ENCODE results near the gene ACR.

The ACR gene

DNA sequence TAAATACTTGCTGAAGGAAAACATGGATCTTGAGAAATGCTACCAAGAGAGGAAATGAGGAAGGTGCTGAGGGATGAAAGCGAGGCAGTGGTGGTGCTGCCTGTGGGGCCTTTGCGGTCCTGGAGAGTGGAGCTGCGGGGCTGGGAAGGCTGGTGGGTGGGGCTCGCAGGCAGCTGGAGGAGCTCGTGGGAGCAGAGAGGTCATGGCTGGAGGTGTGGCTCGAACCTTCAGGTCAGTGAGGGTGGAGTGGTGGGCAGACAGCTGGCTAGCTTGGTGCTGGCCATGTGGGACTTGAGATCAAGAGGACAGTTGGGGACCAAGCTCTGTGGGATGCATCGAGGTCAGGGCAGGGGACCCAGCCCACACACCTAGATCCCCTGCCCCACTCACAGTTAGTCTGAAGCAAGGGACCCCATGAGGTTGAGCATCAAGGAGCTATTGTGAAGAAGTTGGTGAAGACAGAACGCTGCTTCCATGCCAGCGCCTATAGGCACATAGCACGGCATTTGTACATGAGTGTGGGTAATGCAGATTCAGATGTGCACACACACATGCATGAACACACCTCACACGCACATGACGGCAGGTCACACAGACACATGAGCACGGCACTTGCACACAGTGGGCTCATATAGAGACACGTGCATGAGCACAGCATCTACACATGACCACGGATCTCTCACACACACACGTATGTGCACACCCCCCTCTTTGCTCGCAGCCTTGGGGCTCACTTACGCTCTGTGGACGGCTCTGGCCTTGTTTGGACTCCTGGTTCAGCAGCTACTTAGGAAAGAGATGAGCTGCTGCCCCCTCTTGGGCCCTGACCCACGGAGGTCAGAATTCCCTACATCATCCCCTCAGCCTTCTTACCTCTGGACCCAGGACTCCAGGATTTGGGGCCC, 34.9 kb upstream of the ACR start:
- no peak for DNase-seq (ENCODE audit: low spot score)

DNA sequence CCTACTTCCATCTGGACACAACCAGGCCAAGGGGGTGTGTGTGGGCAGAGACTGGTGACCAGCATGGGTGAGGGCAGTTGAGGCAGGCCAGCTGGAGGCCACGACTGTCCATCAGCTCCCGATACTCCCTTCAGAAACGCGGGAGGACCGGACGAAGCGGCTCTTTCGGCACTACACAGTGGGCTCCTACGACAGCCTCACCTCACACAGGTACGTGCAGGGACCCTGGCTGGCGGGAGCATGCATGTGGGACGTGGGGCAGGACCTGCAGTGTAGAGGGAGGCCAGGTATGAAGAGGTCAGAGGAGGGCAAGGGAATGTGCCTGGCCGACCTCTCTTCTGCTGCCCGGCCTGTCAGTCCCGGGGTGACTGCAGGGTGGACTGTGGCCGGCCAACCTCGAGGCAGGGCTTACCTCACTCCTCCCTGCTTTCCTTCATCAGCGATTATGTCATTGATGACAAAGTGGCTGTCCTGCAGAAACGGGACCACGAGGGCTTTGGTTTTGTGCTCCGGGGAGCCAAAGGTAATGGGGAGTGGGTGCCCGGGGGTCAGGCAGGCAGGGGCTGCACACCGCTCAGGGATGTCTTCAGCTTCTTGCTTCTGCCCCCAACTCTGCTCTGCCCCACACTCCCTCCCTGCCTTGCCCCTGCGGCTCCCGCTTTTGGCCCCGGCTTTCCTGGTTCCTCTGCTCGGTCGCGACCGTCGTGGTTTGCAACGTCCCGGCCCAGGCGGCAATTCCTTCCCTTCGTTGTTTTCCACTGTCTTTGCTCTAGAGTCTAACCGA, 34.1 kb upstream of the ACR start:
- DNase-seq (ENCODE audit: low spot score): no peak

GRCh38 chr22:50704510-50705218, 33.3 kb upstream of the ACR start:
- DNase-seq (ENCODE audit: low spot score): no peak

- peak; percentile 93 for DNase-seq (ENCODE audit: low spot score)
Measured at GRCh38 chr22:50705219-50705691, 32.7 kb upstream of the ACR start.

DNA sequence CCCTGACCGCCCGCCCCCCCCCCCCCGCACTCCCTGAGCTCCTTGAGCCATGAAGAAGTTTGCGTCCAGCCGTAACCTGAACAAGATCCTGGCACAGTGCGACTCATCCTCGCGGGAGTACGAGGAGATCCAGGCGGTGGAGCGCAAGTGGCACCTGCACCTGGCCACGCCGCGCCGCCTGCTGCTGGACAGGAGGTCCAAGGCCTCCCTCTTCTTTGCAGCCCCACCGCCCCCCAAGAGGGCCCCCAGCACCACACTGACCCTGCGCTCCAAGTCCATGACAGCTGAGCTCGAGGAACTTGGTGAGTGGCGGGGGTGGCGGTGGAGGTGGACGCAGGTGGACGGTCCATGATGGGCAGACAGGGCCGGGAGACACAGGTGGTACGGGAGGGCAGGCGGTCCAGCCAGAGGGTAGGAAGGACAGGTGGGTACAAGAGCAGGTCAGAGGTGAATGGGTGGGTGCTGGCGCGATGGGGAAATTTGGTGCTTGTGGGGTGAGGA, 32.1 kb upstream of the ACR start:
- no peak for DNase-seq (ENCODE audit: low spot score)

- no peak for DNase-seq (ENCODE audit: low spot score)
Measured at GRCh38 chr22:50706481-50707125, 31.4 kb upstream of the ACR start.

- no peak for DNase-seq (ENCODE audit: low spot score)
Measured at GRCh38 chr22:50708474-50708873, 29.5 kb upstream of the ACR start.

DNA sequence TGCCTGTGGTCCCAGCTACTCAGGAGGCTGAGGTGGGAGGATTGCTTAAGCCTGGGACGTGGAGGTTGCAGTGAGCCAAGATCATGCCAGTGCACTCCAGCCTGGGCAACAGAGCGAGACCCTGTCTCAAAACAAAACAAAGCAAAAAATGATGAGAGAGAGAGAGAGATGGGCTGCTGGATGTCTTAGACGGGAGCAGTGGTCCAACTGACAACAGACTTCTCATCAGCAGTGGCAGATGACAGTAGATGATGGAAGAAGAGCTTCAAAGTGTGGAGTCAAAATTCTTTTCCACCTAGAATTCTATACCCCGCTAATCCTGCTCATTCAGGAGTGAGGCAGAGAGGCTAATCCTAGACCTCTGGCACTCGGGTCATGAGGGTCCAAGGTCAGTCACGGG, 29.0 kb upstream of the ACR start:
- DNase-seq (ENCODE audit: low spot score): no peak

DNA sequence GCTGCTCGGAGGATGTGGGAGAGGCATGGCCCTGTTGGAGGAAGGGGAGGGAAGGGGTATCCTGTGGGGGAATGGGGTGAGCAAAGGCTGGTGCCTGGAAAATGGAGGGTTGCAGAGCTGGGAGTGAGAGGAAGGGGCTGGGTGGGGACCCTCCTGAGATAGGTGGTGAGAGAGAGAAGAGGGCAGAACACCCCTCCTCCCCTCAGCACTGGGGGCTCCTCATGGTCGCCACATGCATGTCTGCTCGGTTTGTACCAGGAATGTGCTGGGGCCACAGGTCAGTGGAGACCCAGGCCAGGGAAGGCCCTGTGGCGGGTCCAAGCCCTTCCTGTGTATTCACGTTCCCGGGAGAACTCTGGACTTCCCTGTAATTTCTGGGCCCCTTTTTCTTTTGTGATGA, 27.8 kb upstream of the ACR start:
- no peak for DNase-seq (ENCODE audit: low spot score)

- DNase-seq (ENCODE audit: low spot score): no peak
Measured at GRCh38 chr22:50710886-50711285, 27.1 kb upstream of the ACR start.

GRCh38 chr22:50711446-50712340, 26.3 kb upstream of the ACR start:
- no peak for DNase-seq (ENCODE audit: low spot score)

- DNase-seq (ENCODE audit: low spot score): no peak
Measured at GRCh38 chr22:50712341-50713007, 25.5 kb upstream of the ACR start.

DNA sequence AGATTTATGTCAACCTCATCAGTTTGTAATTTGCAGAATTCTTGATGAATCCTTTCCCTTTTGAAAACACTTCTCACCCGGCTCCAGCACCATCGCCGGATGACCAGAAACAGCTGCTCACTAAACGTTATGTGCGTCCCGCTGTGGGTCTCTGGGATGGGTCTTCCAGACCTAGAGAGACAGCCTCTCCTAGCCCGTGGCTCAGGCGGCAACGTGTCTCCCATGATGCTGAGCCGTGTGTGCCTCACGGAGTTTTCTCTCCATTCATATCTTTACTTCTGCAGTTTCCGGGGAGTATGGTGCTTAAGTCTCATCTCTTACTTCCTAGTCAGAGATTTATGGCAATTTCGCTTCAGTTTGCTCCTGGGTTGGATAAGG, 25.0 kb upstream of the ACR start:
- DNase-seq (ENCODE audit: low spot score): no peak

DNA sequence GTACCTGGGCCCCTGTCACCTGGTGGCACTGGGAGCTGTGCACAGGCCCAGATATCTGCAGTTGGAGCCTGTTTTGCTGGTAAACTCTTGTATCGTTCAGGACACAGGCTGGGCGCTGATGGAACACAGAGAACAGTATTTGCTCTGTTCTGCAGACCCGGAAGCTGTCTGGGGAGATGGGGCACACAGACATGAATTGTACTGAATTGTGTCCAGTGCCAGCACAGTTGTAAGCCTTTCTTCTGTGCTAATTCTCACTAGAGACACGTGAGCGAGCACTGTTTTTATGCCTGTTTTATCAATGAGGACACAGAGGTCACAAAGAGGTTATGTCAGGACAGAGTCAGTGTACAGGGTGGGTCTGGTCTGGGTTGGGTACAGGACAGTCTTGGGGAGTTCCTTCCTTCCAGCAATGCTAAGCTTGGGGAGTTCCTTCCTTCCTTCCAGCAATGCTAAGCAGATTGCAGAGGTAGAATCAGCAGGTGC, 24.4 kb upstream of the ACR start:
- DNase-seq (ENCODE audit: low spot score): no peak

- DNase-seq (ENCODE audit: low spot score): no peak
Measured at GRCh38 chr22:50714150-50714549, 23.9 kb upstream of the ACR start.

DNA sequence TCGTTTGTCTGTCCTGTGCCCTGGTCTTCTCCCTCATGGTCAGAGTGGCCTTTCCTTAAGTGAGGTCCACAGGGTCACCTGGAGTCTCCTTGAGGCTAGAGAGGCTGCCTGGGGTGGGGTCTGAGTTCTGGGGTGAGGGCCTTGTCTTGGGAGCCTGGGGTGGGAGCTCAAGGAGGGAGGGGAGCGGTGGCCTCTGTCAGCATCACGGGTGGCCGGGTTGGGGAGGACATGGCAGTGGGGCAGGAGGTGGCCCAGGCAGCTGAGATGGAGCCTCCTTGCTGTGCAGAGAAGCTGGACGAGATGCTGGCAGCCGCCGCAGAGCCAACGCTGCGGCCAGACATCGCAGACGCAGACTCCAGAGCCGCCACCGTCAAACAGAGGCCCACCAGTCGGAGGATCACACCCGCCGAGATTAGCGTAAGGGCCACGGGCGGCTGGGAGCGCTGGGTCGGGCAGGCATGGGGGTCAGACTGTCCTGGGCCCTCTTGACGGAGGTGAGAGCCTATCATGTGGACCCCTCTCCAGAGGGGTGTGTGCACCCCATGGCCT, 23.3 kb upstream of the ACR start:
- DNase-seq (ENCODE audit: low spot score): no peak

DNA sequence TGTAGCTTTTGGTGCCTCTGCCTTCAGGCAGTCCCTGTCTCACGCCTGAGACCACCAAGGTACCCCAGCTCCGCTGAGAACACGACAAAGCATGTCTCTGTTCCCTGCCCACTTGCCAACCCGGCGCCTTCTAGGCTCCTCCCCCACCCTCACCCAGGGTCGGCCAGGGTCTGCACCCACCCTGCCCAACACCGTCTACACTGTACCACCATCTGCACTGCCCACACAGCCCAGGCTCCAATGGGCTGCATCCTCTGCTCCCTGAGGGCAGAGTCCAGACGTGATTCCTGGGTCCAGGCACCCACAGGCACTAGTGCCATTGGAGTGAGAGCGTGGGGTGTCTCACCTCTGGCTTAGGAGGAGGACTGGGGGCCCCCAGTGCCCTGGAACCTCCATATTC, 22.8 kb upstream of the ACR start:
- DNase-seq (ENCODE audit: low spot score): no peak

DNA sequence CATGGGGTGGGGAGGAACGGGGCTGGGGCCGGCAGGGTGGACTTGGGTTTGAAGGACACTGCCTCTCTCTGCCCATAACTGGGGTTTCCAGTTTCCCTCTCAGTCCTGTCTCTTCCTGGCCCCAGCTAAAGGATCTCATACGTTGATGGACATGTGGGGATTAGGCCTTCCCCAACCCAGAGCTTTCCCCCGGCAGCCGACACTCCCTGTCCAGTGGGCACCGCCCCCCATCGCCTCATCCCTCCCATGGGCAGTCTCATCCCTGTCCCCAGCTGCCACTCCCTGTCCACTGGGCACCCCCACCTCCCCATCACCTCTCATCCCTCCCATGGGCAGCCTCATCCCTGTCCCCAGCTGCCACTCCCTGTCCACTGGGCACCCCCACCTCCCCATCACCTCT, 22.2 kb upstream of the ACR start:
- DNase-seq (ENCODE audit: low spot score): no peak

DNA sequence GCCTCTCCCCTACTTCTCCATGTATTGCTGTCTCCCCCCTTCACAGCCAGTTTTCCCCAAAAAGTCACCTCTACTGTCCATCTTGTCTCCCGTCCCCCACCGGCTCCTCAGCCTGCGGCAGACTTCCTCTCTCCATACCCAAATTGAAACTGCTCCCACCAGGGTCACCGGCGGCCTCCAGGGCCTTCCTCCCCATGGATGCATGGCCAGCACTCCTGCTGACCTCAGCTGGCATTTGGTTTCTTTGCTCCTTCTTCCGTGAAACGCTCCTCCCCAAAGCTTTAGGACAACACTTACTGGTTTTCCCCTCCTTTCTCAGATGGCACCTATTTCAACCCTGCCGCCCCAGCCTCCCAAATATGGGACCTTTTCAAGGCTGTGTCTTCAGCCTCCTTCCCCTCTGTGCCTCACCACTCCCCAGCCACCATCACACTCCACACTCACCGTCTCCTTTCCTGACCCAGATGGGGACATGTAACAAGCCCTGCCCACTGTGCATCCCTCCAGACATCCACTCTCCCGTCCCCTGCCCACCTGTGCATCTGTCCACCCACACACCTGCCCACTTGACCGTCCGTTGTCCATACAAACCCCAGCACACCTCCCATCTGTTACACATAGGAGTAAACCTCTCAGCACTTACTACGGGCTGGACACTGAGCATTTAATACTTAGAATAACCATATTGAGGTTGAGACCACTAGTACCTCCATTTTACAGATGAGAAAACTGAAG, 21.5 kb upstream of the ACR start:
- no peak for DNase-seq (ENCODE audit: low spot score)

Measured in SK-N-DZ (cell line).